NCI-H2196 treated with DMSO at 0.1 percent for 48 hours (cell line): ENCODE measurements around the gene BRAF.
"Not testable (repeated sequence)": the region's sequence is repeated elsewhere in the genome, so short reads cannot be mapped to it uniquely, and the experiment has no call there.

ENCODE experiments used
- DNase-seq: peaks from one replicate; lab custom pipeline; 2025; ENCODE audit not compliant: unreplicated experiment; lab: John Stamatoyannopoulos, UW

The BRAF gene

DNA sequence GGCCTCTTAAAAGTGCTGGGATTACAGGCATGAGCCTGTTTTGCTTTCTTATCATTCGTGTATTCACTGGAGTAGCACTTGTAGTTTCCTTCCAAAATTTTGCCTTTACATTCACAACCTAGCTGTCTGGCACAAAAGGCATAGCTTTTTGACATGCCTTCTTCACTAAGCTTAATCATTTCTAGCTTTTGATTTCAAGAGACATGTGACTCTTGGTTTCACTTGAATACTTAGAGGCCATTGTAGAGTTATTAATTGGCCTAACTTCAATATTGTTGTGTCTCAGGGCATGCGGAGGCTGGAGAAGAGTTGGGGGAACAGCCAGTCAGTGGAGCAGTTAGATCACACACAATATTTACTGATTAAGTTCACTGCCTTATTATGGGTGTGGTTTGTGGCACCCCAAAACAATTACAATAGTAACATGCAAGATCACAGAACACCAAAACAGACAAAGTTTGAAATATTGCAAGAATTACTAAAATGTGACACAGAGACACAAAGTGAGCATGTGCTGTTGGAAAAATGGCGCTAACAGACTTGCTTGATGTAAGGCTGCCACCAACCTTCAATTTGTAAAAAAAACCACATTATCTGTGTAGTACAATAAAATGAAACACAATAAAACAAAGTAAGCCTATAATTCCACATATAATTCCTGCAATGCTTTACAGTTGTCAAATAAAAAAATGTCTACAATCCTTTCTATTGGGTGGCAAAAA is 43.1 kb downstream of the BRAF start:
- no peak for DNase-seq

DNA sequence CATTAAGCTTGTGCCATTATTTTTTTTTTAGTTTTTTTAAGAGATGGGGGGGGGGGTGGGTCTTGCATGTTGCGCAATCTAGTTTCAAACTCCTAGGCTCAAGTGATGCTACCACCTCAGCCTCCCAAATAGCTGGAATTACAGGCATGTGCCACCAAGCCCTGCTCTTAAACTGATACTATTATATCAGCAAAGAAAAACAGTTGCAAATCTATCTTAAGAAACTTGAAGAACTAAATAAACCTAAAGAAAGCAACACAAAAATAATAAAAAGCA is 47.5 kb downstream of the BRAF start:
- no peak for DNase-seq

DNA sequence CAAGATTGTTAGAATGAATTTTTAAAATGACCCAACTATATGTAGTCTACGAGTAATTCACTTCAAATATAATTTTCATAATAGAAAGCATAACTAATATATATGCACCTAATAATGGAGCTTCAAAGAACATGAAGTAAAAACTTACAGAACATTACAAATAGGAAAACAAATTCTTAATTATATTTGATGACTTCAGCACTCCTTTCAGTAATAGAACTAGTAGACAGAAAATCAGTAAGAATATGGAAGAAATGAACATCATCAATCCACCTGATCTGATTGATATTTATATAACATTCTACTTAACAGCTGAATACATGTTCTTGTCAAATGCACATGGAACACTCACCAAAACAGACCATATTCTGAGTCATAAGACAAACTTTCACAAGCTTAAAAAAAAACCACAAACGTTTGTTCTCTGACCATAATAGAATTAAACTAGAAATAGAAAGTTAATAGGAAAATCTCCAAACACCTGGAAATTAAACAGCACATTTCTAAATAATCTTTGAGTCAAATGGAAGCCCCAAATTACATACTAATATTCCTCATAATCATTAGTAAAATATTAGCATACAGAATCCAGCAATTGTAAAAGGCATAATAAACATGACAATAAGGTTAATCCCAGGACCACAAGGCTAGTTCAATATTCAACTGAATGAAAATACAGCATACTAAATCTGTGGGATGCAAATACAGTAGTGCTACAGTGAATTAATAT is 48.0 kb downstream of the BRAF start:
- DNase-seq = no peak

DNA sequence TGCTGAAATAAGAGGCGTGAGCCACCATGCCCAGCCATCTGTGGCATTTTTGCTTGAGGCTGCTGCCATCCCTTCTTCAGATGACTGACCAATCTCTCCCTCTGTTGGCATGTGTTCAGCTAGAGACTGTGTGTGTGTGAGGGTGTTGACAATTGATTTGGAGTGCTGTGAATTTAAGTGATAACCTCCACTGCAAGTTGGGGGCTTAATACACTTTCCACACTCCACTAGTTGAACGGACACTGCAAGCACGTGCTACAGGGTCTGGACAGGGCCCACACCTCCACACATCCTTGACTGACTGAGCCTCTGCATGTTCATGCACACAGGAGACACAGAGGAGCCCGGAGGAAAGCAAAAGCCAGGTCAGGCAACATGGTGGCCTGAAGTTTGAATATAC is 51.3 kb downstream of the BRAF start:
- no peak for DNase-seq

DNA sequence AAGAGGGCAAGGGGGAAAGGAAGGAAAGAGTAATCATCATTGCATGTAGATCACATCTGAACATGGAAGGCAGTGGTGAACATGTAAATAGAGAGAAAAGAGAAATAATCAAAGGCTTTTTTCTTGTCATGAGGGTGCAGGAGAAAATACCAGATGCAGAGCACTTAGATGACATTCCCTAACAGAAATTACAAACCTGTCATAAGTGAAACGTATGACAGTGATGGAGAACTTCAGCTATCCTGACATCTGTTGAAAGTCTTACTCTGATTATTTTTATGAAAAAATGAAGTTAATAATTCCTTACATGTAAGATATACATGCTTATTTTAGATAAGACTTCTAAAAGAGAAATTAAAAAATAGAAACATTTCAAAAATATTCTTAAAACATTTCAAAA is 54.7 kb downstream of the BRAF start:
- DNase-seq = no peak

DNA sequence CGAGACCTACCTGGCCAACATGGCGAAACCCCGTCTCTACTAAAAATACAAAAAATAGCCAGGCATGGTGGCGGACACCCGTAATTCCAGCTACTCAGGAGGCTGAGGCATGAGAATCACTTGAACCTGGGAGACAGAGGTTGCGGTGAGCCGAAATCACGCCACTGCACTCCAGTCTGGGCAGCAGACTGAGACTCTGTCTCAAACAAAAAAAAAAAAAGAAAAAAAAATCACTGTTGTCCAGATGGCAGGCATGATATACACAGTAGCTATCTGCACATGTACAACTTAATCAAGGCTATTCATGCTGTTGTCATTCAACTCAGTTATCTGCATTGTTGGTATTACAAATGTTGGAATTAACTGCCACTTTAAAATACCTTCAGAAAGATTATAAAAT is 55.3 kb downstream of the BRAF start:
- DNase-seq = no peak

DNA sequence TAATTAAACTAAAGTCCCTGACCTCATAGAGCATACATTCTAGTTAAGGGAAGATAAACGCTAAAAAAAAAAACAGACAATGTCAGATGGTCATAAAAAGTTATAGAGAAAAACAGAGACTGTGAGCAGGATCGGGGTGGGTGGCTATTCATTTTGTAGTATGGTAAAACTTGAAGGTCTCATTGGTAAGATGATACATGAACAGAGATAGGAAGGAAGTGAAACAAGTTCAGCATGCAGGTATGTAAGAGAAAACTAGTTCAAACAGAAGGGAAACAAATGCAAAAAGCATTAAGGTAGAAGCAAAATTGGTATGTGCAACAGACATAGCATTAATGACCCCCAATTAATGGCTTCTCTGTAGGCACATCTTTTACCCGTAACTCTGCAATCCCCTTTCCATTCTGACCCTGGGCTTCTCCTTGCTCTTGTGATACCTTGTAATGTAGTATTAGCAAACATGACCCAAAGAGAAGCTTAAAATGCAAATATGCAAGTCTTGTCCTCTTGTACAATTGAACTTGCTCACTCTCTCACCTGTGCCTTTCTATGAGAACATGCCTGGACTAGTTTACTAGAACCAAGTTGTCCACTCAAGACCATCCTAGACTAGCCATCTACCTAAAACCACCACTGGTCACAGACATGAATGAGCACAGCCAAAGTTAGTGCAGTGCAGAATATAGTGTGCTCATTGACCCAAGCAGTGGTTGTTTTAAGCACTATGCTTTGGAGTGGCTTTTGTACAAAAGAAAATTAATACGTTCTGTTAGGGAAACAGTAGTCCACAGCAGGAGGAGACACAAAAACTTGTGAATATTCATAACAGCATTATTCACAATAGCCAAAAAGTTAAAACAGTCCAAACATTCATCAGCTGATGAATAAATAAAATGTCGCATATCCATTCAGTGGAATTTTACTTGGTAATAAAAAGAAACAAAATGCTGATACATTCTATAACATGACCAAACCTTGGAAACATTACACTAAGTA is 57.0 kb downstream of the BRAF start:
- DNase-seq = no peak

DNA sequence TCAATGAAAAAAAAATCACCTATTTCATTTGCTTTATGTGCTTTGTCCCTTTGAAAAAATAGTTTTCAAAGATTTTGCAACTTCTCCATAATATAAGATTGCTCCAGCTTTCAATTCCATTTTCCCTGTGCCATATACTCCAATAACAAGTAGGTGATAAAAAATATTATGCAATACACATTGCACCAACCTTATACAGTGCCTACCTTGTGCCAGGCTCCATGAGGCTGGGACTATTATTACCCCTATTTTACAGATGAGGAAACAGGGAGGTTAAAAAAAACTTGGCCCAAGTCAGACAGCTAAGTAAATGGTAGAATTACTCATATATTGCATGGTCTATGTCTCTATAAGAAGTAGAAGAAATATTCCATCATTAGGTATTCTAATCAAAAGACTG is 57.8 kb downstream of the BRAF start:
- DNase-seq = no peak

DNA sequence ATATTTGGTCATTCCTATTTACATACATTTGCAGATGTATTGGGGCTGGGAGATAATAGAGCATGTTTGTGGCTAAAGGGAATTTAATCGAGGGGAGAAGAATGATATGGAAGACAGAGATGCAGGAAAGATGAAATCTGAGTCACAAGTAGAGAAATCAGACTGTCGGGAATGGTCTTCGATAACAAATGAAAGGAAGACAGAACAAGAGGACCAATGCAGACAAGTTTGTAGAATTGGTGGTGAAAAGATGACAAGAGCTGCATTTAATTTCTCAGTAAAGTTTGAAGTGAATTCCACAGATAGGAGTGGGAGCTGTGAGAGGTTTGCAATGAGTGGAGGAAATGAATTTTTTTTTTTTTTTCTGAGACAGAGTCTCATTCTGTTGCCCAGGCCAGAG is 60.0 kb downstream of the BRAF start:
- no peak for DNase-seq

DNA sequence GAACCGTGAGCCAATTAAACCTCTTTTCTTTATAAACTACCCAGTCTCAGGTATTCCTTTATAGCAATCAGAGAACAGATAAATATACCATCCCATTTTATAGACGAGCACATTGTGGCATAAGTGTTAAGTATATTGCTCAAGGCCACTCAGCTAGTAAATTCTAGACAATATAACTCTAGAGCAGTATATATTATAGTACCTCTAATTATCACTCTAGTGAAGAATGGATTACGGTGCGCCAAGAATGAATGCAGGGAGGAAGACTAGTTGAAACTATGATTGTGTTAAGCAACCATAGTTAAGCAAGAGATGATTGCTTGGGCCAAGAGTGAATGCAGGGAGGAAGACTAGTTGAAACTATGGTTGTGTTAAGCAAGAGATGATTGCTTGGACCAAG is 60.9 kb downstream of the BRAF start:
- DNase-seq = no peak

DNA sequence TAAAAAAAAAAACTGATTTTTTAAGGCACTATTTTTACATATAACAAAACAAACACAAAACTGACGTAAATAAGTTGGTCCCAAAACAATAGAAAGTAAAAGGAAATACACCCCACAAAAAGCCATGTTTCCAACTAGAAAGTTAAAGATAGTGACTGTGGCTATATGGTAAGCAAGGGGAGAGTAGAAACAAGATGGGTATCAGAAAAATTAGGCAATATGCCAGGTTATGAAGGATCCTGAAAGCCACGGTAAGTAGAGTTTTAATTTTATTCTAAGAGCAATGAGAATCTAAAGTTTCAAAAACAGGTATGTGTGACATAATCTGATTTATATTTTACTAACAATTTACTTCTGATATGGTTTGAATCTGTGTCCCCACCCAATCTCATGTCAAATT is 61.5 kb downstream of the BRAF start:
- DNase-seq = no peak

DNA sequence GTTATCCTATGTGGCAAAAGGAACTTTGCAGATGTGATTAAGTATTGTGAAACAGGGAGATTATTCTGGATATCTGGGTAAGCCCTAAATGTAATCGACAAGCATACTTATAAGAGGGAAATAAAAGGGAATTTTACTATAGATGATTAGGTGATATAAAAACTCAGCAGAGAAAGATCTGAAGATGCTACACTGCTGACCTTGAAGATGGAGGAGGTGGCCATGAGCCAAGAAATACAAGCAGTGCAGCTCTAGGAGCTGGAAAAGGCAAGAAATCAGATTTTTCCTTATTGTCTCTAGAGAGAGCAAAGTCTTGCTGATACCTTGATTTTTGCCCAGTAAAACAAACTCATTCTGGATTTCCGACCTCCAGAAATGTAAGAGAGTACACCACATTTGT is 67.7 kb downstream of the BRAF start:
- DNase-seq = no peak

DNA sequence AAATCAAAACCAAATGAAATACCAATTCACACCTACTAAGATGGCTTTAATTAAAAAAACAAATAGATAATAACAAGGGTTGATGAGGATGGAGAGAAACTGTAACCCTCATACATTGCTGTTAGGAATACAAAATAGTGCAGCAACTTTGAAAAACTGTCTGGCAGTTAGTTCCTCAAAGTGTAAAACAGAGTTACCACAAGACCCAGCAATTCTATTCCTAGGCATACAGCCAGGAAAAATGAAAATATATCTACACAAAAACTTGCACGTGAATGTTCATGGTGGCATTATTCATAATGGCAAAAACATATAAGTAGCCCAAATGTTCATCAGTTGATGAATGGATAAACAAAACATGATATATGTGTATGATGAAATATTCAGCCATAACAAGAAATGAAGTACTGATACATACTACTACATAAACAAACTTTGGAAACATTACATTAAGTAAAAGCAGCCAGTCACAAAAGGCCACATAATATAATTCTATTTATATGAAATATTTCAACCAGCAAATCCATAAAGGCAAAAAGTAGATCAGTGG is 83.5 kb downstream of the BRAF start:
- no peak for DNase-seq

DNA sequence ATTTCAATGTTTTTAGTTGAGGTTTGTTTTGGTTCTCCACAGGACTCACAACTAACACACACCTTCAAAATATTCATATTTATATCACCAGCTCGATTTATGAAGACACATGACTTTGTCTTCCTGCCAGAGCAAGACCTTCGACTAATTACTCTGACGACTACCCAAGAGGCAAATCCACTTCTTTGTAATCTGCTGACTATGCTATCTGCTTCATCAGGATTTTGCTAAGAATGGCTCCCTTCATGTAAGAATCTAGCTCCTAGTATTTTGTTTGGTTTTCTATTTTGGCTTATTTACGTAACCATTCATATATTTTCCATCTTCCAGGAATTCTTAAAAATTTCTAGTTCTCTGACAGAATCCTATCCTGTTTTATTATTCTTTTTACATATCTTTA is 93.0 kb downstream of the BRAF start:
- DNase-seq = no peak

DNA sequence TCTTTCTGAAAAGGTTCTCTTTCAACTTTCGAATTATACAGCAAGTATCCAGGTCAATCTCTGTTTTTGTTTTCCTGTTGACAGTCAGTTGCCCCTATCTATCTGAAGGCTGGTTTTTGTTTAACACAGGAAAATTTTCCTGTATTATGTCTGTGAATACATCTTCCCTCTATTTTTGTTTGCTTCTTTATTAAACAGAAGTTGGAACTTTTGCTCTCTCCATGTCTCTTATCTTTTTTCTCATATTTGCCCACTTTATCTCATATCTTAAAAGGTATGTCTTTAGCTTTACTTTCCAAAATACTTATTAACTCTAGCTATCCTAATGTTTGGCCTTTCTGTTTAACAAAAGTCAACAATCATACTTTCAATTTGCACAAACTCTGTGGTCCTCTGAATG is 95.0 kb downstream of the BRAF start:
- DNase-seq = no peak

DNA sequence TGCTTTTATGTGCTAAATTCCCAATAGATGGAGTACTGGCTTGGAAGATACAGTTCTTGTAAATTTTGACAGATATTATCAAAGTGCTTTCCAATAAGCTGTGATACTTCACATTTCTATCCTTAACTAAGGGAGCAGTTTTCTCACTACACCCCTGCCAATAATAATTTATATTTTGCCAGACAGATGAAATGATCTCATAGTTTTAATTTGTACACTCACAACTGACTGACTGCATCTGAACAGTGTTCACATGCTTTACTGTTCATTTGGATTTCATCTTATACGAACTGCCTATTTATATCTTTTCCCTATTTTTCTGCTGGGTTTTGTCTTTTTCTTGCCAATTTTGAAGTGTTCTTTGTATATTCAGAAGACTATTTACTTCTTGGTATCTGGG is 96.0 kb downstream of the BRAF start:
- no peak for DNase-seq

DNA sequence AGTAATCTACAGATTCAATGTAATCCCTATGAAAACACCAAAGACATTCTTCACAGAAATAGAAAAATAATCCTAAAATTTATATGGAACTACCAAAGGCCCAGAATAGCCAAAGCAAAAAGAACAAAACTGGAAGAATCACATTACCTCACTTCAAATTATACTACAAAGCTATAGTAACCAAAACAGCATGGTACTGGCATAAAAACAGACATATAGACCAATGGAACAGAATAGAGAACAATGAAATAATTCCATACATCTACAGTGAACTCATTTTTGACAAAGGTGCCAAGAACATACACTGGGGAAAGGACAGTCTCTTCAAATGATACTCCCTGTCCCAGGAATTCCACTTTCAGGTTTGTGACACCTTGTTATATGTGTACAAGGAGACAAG is 107.3 kb downstream of the BRAF start:
- not testable (repeated sequence) for DNase-seq

DNA sequence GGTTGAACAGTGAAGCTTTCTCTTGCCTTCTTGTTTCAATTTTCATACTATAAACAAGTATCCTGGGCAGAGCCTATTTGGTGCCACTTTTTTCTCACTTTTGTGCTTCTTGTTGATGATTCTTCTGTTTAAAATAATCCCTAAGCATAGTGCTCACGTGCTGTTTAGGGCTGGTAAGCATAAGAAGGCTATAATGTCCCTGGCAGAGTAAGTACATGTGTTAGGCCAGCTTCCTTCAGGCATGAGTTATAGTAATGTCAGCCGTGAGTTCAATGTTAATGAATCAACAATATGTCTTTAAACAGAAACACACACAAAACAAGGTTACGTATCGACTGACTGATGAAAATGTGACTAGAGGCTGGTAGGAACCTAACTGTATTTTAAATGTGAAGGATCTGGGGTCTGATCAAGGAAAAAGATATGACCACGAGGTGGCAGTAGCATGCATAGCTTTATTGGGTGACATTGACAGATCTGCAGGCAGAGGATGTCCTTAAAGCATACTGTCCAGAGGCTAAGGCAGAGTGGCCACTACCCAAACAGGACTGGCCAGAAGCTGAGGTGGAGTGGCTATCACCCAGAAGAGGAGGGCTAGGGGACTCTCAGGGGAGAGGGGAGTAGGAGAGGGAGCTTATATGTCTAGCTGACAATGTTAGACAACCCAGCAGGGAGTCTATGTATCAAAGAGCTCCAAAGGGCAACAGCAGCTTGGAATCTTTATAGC is 113.7 kb downstream of the BRAF start:
- DNase-seq = peak; percentile 29

DNA sequence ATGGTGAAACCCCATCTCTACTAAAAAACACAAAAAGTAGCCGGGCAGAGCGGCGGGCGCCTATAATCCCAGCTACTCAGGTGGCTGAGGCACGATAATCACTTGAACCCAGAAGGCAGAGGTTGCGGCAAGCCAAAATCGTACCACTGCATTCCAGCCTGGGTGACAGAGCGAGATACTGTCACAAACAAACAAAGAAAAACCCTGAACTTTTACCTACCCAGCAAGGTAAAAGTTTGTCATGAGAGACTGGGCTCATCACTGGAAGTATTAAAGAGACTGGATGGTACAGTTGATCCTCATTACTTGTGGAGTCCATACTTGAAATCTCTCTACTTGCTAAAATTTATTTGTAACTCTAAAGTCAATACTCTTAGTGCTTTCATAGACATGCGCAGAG is 114.3 kb downstream of the BRAF start:
- DNase-seq = no peak

DNA sequence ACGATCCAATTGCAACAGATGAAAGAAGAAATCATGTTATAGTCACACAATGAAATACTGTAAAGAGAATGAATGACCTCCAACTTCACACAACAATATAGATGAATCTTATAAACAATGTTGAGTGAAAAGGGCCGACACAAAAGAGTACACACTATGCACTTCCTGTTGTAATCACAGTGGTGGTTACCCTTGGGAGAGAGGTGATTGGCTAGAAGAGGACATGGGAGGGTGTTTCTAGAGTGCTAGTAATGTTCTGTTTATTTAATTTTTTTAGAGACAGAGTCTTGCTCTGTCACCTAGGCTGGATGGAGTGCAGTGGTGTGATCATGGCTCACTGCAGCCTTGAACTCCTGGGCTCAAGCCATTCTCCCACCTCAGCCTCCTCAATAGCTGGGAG is 145.8 kb downstream of the BRAF start:
- no peak for DNase-seq

DNA sequence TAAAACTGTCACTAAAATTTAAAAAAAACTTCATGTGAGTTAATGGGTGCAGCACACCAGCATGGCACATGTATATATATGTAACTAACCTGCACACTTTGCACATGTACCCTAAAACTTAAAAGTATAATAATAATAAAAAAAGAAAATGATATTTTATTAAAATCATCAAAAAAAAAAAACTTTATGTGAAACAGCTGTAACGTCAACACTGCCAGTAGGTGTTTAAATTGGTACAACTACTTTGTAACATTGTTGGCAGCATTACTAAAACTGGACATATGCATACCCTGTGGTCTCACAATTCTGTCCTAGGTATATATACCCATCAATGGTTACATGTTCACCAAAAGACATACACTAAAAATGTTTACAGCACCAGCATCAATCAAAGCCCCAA is 146.2 kb downstream of the BRAF start:
- no peak for DNase-seq
